ENCODE data around the gene SV2B.
"Not testable (repeated sequence)": the region's sequence is repeated elsewhere in the genome, so short reads cannot be mapped to it uniquely, and the experiment has no call there.

The SV2B gene

DNA sequence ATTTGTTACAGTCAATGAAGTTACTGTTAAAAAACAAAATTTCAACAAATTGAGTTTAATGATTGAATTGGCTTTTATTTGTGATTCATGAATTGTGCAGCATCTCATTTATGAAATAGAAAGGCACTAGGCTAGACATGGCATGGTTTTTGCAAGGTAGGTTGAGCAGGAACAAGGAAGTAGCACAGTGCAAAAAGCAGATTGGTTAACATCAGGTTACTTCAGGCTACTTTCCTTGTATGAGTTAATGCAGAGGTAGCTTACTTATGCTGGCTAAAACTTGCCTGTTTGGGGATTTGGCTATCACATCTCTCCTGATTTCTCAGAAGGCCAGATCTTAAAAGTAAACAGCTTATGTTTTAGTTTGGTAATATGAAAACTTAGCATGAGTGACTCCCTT lies 23.0 kb upstream of the SV2B start:
- TF ChIP-seq, protein P1, sequence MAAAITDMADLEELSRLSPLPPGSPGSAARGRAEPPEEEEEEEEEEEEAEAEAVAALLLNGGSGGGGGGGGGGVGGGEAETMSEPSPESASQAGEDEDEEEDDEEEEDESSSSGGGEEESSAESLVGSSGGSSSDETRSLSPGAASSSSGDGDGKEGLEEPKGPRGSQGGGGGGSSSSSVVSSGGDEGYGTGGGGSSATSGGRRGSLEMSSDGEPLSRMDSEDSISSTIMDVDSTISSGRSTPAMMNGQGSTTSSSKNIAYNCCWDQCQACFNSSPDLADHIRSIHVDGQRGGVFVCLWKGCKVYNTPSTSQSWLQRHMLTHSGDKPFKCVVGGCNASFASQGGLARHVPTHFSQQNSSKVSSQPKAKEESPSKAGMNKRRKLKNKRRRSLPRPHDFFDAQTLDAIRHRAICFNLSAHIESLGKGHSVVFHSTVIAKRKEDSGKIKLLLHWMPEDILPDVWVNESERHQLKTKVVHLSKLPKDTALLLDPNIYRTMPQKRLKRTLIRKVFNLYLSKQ (tag by site-specific recombination; IDR thresholded peaks at IDR 0.05; ENCODE audit: borderline replicate concordance), result no peak
- TF ChIP-seq, protein P2, sequence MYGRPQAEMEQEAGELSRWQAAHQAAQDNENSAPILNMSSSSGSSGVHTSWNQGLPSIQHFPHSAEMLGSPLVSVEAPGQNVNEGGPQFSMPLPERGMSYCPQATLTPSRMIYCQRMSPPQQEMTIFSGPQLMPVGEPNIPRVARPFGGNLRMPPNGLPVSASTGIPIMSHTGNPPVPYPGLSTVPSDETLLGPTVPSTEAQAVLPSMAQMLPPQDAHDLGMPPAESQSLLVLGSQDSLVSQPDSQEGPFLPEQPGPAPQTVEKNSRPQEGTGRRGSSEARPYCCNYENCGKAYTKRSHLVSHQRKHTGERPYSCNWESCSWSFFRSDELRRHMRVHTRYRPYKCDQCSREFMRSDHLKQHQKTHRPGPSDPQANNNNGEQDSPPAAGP (tag by site-specific recombination; IDR thresholded peaks at IDR 0.05), result no peak
- TF ChIP-seq ZBTB7A (tag by site-specific recombination; IDR thresholded peaks at IDR 0.05; ENCODE audit: low read depth) (no peak), ZNF549 (tag by site-specific recombination; IDR thresholded peaks at IDR 0.05) (peak; percentile 43; the same call in 1 of the 2 replicates), TCF7L2 (IDR thresholded peaks at IDR 0.05; ENCODE audit: borderline replicate concordance, low read depth, low read length) (no peak)
- TF ChIP-seq, protein P3, sequence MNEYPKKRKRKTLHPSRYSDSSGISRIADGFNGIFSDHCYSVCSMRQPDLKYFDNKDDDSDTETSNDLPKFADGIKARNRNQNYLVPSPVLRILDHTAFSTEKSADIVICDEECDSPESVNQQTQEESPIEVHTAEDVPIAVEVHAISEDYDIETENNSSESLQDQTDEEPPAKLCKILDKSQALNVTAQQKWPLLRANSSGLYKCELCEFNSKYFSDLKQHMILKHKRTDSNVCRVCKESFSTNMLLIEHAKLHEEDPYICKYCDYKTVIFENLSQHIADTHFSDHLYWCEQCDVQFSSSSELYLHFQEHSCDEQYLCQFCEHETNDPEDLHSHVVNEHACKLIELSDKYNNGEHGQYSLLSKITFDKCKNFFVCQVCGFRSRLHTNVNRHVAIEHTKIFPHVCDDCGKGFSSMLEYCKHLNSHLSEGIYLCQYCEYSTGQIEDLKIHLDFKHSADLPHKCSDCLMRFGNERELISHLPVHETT (tag by site-specific recombination; IDR thresholded peaks at IDR 0.05), result no peak
- CTCF ChIA-PET, result interaction anchor here (0.6 kb wide), 1 partner anchor 27 kb away, joined by 3 read pairs; no protein-coding TSS in a partner anchor

DNA sequence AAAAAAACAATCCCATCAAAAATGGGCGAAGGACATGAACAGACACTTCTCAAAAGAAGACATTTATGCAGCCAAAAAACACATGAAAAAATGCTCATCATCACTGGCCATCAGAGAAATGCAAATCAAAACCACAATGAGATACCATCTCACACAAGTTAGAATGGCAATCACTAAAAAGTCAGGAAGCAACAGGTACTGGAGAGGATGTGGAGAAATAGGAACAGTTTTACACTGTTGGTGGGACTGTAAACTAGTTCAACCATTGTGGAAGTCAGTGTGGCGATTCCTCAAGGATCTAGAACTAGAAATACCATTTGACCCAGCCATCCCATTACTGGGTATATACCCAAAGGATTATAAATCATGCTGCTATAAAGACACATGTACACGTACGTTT lies 6.2 kb upstream of the SV2B start:
- not testable (repeated sequence) for H3K4me1 ChIP-seq (ENCODE audit: control insufficient read depth, insufficient read depth, low read length)
- TF ChIP-seq SCRT1 (tag by site-specific recombination; IDR thresholded peaks at IDR 0.05; ENCODE audit: borderline replicate concordance) (0 out of 2 replicates have a peak, but pooled peaks have one; percentile 64), SCRT2 (tag by site-specific recombination; IDR thresholded peaks at IDR 0.05) (peak; percentile 82)

More for the DNA sequence above, 23.0 kb upstream of the SV2B start:
- no peak overlapping the region for H3K27ac ChIP-seq (ENCODE audit: extremely low read depth, low read depth, low read length)
- no peaks in the 10 kb centered on the region for H3K36me3 ChIP-seq (ENCODE audit: control insufficient read depth in 2 of 2, insufficient read depth in 1 of 2, low read length in 2 of 2)
- no peaks in the 10 kb centered on the region for H3K4me1 ChIP-seq (ENCODE audit: control insufficient read depth, insufficient read depth, low read length)
- no peaks in the 10 kb centered on the region; the same call in 1 of the 2 replicates for H3K9me3 ChIP-seq (ENCODE audit: control insufficient read depth, insufficient read depth, low read depth, low read length)
- POLR2A ChIA-PET, result no interaction called here
- no peak overlapping the region for H3K4me3 ChIP-seq (ENCODE audit: low read depth, low read length)

DNA sequence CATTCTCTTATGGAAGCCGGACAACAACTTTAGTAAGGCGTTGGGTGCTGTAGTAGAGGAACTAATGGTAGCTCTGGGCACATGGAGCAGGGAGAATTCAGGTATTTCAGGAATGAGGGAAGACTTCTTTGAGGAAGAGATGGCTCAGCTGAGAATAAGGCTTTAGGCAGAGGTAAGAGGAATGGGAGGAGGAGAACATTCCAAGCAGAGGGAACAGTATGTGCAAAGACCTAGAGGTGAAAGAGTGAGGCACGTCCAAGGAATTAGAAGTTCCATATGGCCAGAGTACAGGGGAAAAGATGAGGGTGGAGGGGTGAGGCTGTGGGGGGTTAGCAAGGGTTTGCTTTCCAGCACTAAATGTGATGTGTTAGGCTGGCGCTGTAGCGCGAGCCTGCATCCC lies 1.6 kb upstream of the SV2B start:
- POLR2A ChIA-PET, result no interaction called here
- no peaks in the 10 kb centered on the region for H3K36me3 ChIP-seq (ENCODE audit: control insufficient read depth in 2 of 2, insufficient read depth in 1 of 2, low read length in 2 of 2)
- TF ChIP-seq ZNF626 (tag by site-specific recombination; IDR thresholded peaks at IDR 0.05) (no peak), MYNN (tag by site-specific recombination; IDR thresholded peaks at IDR 0.05; ENCODE audit: borderline replicate concordance) (no peak), GLIS1 (tag by site-specific recombination; IDR thresholded peaks at IDR 0.05) (no peak), SP2 (tag by site-specific recombination; IDR thresholded peaks at IDR 0.05) (no peak), ZBTB48 (tag by site-specific recombination; IDR thresholded peaks at IDR 0.05) (no peak), GFI1B (tag by site-specific recombination; IDR thresholded peaks at IDR 0.05) (no peak), ZNF266 (tag by site-specific recombination; IDR thresholded peaks at IDR 0.05; ENCODE audit: low read depth) (no peak), ZNF223 (tag by site-specific recombination; IDR thresholded peaks at IDR 0.05) (no peak), ZNF311 (tag by site-specific recombination; IDR thresholded peaks at IDR 0.05; ENCODE audit: borderline replicate concordance) (no peak), ZNF707 (tag by site-specific recombination; IDR thresholded peaks at IDR 0.05) (no peak), ZSCAN23 (tag by site-specific recombination; IDR thresholded peaks at IDR 0.05) (no peak), SP3 (tag by site-specific recombination; IDR thresholded peaks at IDR 0.05) (no peak), ZNF610 (tag by site-specific recombination; IDR thresholded peaks at IDR 0.05; ENCODE audit: borderline replicate concordance) (no peak), TCF7L2 (IDR thresholded peaks at IDR 0.05; ENCODE audit: borderline replicate concordance, low read depth, low read length) (no peak)
- no peaks in the 10 kb centered on the region; the same call in 1 of the 2 replicates for H3K9me3 ChIP-seq (ENCODE audit: control insufficient read depth, insufficient read depth, low read depth, low read length)
- H3K4me1 ChIP-seq (ENCODE audit: control insufficient read depth, insufficient read depth, low read length), result 0 out of 2 replicates have a peak, but pooled peaks cover 2% of the 10 kb centered on the region
- H3K4me3 ChIP-seq (ENCODE audit: low read depth, low read length), result no peak overlapping the region
- no peak overlapping the region for H3K27ac ChIP-seq (ENCODE audit: extremely low read depth, low read depth, low read length)
- CTCF ChIA-PET, result interaction anchor here (1.7 to 2.9 kb wide), 2 partner anchors 10 to 20 kb away, joined by 5 to 7 read pairs; no protein-coding TSS in a partner anchor

More for the DNA sequence above, 6.2 kb upstream of the SV2B start:
- H3K27ac ChIP-seq (ENCODE audit: extremely low read depth, low read depth, low read length); POLR2A ChIA-PET; H3K4me3 ChIP-seq (ENCODE audit: low read depth, low read length); CTCF ChIA-PET; H3K9me3 ChIP-seq (ENCODE audit: control insufficient read depth, insufficient read depth, low read depth, low read length); H3K36me3 ChIP-seq (ENCODE audit: control insufficient read depth in 2 of 2, insufficient read depth in 1 of 2, low read length in 2 of 2): not testable (repeated sequence)
